ENCODE results near the gene GLRX5.

Gene GLRX5
- 9.5 to 32.9 (median 23.9) reads per million in 17 experiments for total RNA-seq

DNA sequence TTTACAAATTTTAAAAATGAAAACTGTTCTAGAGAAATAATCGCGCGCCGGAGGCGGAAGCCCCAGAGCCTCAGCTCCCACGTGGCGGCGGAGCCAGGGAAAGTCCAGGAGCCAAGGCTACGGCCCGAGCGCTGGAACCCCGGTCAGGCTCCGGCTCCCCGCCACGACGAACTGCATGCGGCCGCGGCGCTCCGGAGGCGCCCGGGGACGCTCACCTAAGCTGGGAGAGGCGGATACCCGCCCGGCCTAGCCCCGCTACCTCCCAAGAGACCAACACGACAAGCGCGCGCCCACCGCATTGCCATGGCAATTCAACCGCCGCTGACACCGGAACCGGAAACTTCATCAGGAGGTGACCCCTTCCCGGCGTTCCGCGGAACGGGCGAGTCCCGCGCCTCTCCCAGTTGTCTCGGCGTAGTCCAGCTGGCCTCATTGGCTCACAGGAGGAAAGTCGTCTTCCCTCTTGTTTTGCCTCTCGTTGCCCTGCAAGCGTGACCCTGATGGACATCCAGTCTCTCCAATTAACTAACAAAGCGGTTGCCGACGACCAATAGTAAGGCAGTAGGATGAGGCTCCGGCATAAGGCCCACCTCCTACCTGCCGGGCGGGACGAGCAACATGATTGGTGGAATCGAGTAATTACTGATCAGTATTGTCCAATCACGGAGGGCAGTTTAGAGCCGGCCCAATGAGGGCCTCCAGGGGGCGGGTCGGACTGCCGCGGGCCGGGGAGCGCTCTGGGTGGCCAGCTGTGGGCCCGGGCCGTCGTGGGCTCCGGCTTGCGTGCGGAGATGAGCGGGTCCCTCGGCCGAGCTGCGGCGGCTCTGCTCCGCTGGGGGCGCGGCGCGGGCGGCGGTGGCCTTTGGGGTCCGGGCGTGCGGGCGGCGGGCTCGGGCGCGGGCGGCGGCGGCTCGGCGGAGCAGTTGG, at the start of gene GLRX5:
GLRX5 (plus strand) TSS at position 752 of the 927 bp plus-strand sequence; CDS start at position 792, 40 bp downstream.
- DNase-seq, result peak; percentile 98 to 100 (median 98)

DNA sequence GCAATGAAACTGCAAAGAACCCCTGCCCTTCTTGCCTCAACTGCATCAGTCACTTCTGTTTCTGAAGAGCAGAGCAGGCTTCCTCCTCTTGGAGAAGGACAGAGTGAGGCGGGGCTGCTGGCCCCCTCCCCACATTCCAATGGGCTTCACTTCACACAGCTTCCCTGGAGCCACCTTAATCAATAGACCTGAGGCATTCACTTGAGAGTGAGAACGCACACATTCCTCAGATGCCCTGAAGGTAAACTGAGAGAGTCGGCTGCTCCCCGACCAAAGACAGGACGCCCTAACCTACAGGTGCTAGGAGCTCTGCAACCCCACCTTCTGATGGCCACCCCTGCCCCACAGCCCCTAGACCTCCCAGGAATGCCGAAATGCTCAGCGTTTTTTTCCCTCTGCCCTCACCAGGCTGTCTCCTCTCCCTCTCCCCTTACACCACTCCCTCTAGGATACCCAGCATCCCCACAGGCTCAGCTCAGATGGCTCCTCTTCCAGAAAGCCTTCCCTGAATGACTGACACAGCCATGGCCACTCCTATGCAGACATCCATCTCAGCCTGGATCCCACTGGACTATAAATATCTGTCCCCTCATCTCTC, 49.5 kb upstream of the GLRX5 start:
- no peak for DNase-seq

DNA sequence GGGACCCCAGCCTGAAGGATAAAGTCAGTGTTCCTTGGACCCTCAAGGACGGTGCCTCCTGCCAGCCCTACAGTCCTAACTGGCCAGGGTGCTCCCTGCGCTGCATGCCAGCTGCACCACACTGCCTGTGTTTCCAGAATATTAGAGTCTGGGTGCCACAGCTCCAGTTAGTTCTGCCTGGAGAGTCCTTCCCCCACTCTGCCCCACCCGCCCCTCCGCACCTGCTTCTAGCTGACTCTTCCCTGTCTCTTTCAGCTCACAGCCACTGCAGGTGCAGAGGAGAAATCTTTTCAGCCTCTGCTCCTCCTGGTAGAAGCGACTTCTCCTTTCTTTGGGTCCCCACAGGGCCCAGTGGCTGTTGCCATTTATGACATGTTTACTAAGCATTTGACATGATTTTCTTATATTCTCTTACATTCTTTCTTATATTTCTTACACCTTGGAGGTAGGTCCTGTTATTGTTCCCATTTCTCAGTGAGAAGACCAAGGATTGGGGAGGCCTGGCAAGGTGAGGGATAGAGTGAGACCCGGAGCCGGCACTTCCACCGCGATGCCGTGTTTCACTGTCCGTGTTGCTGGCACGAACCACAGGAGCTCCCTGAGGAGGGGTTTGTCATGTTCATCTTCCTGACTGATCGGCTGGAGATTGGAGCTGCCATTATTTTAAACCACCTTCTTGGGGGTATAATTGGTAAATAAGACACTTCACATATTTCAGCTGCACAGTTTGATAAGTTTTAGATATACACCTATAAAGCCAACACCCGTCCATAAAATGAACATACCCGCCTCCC, 47.8 kb upstream of the GLRX5 start:
- peak in 3 of 4 experiments; percentile 17 to 41 (median 26) for DNase-seq

DNA sequence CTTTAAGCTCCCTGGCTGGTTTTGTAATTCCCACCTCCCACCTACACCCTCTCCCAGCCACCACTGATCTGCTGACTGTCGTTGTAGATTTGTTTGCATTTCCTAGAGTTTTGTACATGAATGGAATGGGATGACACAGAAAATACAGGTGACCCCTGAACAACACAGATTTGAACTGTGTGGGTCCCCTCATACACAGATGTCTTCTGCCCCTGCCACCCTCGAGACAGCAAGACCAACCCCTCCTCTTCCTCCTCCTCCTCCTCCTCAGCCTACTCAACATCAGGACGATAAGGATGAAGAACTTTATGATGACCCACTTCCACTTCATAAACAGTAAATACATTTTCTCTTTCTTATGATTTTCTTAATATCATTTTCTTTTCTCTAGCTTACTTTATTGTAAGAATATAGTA, 47.2 kb upstream of the GLRX5 start:
- DNase-seq, result no peak

DNA sequence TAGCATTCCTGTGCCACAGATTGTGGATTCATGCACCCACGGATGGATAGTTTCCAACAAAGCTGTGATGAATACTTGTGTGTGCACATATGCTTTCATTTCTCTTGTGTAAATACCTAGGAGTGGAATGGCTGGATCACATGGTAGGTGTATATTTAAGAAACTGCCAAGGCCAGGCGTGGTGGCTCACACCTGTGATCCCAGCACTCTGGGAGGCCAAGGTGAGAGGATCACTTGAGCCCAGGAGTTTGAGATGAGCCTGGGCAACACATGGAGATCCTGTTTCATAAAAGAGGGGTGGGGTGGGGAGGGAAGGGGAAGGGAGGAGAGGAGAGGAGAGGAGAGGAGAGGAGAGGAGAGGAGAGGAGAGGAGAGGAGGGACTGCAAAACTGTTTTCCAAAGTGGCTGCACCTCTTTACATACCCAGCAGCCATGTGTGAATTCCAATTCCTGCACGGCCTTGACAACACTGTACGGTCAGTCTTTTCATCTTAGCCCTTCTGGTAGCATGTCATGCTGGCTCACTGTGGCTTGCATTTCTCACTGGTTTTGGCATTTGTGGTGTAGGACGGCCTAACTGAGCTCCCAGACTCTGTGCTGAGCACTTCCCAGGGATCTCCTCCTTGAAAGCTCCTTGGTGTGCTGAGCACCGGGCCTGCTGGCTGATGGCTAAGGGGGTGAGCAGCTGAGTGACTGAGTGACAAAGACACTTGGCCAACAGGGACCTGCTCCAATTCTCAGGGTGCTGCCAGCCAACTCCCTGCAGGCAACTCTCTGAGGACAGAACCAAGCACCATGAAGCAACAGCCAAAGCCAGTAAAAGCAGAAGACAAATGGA, 46.3 kb upstream of the GLRX5 start:
- DNase-seq, result peak in 3 of 4 experiments; percentile 27 to 49 (median 41)

DNA sequence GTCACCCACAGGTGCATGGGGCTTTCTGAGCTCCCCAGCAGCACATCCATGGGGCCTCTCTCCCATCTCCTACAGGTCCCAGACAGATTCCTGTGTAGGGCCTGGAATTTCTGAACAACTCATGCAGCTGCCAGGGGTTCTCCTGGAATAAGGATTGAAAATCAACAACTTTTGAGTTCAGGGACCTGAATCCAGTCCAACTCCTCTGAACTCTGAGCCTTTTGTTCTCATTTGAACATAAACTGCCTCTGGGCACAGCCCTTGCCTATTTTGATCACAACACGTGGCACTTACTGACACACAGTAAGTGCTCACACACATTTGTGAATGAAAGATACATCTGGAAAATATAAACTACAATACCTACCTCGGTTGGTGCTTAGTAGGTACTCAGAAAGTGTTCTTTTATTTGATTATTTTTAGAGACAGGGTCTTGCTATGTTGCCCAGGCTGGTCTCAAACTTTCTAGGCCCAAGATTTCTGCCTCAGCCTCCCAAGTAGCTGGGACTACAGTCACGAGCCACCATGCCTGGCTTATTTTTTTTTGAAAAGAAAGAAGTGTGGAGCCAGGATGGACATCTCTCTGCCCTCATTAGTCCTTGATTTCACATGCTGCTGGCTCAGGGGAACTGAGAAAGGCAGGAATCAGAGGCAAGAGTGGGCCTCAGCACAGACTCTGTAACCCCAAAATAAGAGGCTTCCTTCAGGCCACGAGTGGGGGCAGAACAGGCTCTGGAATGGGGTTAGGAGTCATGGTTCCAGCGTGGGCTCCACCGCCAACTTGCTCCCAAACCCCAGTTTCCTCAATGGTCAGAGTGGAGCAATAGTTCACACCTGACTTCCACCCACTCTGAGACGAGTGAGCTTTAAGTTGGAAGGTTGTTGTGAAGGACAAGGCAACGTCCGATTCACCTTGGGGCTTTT, 45.4 kb upstream of the GLRX5 start:
- peak in 3 of 4 experiments; percentile 33 to 56 (median 46) for DNase-seq

DNA sequence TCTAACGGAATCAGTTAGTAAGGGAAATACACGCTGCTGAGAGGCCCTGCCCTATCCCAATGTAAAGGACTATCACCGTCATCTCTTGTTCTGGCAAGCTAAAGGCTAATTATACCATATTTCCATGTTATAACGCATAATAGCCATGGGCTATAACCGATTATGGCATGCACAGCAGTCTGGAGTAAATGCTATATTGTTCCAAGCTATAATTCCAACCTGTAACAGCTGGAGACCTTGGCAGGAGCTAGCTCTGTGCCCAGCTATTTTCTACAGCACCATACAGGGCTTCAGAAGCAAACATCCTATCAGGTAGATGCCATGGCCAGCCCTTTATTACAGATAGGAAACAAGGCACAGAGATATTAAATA, 44.7 kb upstream of the GLRX5 start:
- DNase-seq, result no peak

DNA sequence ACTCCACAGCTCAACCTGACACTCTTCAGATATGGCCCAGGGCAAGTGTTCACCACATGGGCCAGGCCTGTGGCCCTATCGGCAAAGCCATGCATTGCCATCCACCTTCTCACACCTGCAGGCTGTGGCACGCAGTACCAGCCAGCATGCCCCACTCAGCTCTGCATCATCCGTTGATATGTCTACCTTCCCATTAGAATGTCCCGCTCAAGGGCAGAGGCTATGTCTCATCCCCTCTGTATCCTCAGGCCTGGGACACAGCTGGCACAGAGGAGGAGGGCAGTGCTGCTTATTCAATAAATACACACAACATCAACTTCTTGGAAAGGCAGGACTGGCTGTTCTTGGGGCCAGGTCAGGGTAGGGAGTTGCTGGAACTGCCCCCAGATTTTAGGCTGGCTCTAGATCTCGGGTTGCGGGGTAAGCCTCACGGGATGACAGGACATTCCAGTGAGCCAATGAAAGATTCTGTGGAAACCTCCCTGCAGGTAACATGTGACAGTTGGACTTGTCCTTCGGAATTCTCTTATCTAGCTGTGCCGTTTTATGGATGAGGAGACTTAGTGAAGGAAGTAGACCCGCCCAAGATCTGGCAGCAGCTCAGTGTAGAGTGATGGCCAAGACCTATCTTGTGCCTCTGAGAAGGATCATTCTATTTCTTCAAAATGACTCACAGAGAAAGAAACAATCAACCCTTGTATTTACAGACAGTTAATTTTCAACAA, 44.0 kb upstream of the GLRX5 start:
- DNase-seq, result no peak

DNA sequence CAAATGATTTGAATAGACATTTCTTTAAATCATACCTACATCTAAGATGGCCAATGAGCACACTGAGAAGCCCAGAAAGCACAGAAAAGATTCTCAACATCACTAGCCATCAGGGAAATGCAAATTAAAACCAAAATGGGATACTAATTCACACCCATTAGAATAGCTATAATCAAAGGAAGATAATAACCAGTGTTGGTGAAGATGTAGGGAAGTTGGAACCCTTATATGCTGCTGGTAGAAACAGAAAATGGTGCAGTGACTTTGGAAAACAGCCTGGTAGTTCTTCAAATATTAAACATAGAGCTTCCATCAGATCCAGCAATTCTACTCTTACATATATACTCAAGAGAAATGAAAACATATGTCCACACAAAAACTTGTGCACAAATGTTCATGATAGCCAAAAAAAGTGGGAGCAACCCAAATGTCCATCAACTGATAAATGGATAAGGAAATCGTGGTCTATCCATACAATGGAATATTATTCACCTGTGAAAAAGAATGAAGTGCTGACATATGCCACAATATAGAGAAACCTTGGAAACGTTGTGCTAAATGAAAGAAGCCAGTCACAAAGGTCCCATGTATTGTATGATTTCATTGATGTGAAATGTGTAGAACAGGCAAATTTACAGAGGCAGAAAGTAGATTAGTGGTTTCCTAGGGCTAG, 42.8 kb upstream of the GLRX5 start:
- DNase-seq, result no peak

DNA sequence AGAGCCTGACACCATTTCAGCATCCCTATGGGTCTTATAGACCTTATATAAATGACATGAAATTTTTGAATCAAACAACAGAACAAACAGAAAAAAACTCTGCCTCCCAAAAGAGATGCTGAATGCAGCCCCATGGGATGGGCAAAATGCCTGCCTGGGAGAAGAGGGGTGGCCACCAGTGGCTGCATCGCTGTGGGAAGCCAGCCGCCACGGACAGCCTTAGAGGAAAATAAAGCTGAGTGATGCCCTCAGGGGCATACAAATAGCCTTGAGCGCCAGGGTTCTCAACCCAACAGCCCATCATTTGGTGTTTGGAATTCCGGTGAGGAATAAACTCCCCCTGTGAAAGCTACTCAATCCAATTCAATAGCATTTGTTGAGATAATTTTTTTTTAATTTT, 41.3 kb upstream of the GLRX5 start:
- no peak for DNase-seq

DNA sequence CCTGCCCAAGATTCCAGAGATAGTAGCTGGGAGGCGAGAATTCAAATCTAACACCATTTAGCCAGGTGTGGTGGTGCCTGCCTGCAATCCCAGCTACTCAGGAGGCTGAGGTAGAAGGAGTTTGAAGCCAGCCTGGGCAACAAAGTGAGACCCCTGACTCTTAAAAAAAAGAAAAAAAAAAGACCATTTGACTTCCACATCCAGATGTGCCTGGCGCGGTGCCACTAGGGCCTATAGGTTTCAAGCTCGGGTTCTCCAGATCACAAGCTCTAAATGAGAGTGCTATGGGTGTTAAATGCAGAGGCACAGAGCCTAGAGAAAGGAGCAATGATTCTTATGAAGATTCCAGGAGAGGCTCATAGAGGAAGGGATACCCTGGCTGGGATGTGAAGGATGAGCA, 40.9 kb upstream of the GLRX5 start:
- DNase-seq, result no peak

DNA sequence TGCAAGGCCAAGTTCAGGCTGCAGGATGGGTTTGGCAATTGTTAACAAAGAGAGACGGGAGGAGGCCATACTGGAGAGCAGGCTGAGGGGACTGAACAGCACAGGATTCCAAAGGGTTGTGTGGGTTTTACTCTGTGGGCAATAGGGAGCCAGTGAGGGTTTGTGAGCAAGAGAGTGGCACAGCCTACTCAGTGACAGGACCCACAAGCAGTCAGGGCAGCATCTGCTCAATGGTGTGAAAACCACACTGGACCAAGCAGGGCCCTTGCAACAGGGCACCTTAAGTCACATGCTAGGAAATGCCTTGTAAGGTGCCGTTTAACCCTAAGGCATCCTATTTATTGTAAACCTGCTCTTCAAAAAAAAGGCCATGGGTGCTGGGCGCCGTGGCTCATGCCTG, 40.4 kb upstream of the GLRX5 start:
- DNase-seq, result peak in 1 of 4 experiments; percentile 27

DNA sequence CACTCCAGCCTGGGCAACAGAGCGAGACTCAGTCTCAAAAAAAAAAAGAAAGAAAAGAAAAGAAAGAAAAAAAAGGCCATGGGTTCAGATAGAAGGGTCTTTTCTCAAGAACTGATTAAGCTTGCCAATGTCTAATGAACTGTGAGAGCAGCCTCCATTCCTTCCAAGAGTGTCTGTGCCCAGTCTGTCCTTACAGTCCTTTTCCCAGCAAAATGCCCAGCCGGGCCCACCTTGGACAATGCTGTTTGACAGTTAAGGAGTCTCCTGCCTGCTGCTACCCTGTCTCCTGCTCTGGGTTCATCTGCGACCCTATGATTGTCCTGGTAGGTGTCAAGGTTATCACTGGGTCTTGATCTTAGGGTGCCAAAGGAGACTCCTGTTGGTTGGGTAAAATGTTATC, 39.8 kb upstream of the GLRX5 start:
- no peak for DNase-seq

DNA sequence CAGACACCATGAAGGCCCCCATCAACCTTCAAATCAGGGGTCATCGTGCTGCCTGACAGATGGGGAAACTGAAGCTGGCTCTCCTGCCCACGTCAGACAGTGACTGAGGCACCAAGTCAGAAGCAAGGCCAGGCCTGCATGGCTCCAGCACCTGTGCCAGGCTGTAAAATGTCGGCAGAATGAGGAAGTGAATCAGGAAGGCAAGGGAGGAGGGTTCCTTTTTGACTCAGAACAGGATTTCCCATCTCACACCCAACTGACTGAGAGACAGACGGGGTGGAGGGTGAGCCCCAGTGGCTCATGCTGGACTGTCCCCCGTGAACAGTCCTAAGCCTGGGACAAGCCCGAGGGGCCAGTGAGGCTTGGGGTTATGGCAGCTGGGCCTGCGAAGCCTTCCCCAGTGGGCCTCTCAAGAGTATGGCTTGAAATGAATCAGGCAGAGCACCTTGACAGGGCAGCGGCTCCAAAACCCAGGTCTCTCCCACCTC, 39.3 kb upstream of the GLRX5 start:
- DNase-seq, result peak; percentile 65 to 83 (median 80)

DNA sequence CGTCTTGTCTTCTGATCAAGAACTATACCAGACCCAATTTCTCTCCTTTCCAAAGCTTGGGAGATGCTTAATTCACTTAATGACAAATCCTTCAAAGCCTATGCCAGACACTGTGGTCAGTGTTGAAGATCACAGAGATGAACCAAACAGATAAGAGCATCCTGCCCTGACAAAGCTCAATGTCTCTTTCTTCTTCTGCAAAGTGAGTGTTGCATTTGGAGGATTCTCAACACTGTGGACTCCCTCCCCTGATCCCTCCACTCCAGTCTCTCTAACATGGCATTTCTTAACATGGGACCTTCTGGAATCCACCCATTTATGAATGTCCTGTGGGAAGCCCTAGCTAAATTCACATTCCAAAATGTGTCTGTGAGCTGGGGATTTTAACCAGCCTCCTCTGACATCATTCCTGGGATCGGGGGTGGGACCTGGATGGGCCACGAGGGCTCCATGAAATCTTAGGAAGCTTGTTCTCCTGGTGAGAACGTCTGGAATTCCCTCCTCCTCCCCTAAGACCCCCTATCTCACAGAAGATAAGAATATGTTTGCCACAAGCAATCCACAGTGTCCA, 38.7 kb upstream of the GLRX5 start:
- no peak for DNase-seq

DNA sequence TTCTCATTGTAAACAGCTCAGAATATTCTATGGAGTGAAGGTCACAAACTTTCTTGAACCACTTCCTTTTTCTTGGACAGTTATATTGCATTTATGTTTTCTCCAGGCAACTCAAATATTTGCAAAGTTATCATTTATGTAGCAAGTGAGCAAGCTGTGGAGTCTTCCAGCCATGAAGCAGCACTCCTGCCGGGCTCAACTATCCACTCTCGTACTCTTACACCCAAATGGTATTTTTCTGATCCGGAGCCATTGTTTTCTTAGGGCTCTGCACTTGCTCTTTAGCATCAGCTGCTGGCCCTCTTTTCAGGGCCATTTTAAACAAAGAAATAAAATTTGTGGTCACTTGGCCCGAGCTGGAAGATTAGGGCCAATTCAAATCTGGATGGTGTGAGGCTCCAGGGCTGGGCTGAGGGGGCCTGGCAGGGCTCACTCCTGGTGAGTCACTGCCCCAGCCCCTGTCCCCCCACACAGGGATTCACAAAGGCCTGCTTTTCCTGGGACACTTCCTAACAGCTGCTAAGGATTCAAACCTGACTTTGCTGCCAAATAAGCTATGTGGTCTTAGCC, 38.1 kb upstream of the GLRX5 start:
- peak in 3 of 4 experiments; percentile 26 to 61 (median 57) for DNase-seq

DNA sequence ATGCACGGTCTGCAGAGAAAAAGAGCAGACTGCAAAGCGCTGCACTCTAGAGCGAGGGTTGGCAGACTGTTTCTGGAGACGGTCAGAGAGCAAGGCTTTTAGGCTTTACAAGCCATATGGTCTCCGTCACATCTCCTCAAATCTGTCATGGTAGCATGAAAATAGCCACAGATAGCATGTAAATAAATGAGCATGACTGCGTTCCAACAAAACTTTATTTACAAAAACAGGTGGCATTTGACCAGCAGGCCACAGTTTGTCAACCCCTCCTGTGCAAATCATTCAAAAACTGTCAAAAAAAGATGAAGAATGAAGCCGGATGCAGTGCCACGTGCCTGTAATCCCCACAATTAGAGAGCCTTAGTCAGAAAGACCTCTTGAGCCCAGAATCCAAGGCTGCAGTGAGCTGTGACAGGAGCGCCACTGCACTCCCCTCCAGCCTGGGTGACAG, 37.3 kb upstream of the GLRX5 start:
- DNase-seq, result no peak

DNA sequence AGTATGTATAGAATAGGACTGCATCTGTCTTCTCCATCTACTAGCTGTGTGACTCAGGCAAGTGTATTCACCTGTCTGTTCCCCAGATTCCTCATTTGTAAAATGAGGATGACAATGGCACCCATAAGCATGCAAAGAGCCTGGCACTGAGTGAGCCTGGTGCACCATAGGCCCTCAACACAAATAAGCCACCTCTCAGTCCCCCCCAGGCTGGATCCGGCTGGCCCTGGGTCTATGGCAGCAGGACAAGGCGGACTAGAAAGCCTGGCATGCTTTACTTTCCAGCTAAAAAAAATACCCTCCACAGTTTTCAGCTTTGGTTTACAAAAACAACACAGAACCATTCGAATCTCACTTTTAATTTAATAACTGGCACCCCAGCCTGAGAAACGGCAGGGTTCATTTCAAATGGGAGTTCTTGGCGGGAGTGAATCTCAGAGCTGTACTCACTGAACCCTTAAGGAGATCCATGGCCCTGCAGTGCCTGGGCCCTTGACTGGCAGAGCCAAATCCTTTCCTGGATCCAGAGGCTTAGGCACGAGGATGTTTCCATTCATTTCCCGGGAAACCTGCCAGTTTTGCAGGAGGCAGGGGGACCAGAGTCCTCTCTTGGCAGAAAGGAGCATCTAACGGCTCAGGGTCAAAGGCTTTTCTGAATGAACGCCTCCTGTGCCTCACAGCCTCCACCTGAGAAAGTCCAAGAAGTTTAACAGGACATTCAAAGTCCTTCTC, 36.1 kb upstream of the GLRX5 start:
- DNase-seq, result no peak

Data from suppressor macrophage (primary cell).